Measurements from ENCODE around the gene CBX4. TPM values are rescaled to one million over a fixed set of nuclear protein-coding genes. Genes with fewer than 3 reads are reported as not detected.
A peak's percentile ranks its signal among the peaks of the same experiment; 100 is the strongest.

CBX4 gene
- total and polyA plus RNA-seq, 2 of the 13 experiments (the other 11 are each of a cell fraction or from before 2014, with no cell fraction given), result 25.8 to 50.8 TPM

- TF ChIP-seq GMEB1 (CRISPR knock-in tag; IDR thresholded peaks at IDR 0.05; ENCODE audit: borderline replicate concordance) (peak; percentile 63), E2F1 (CRISPR knock-in tag; IDR thresholded peaks at IDR 0.05) (no peak; the same call in 1 of the 2 replicates), TFDP2 (CRISPR knock-in tag; IDR thresholded peaks at IDR 0.05) (peak; percentile 90), XRCC5 (optimal IDR thresholded peaks at IDR 0.05; ENCODE audit: low read length) (peak; percentile 68), ZFP41 (CRISPR knock-in tag; IDR thresholded peaks at IDR 0.05; ENCODE audit: borderline replicate concordance) (0 out of 2 replicates have a peak, but pooled peaks have one; percentile 55), U2AF2 (IDR thresholded peaks at IDR 0.05; ENCODE audit: low read depth, low read length) (no peak), ZNF782 (CRISPR knock-in tag; IDR thresholded peaks at IDR 0.05; ENCODE audit: borderline replicate concordance) (peak; percentile 85), ARHGAP35 (CRISPR knock-in tag; IDR thresholded peaks at IDR 0.05; ENCODE audit: borderline replicate concordance) (no peak), MYC (CRISPR knock-in tag; IDR thresholded peaks at IDR 0.05; ENCODE audit: borderline replicate concordance) (peak; percentile 69; the same call in 1 of the 2 replicates), ZNF274 (CRISPR knock-in tag; IDR thresholded peaks at IDR 0.05) (peak; percentile 94), FUBP1 (CRISPR knock-in tag; IDR thresholded peaks at IDR 0.05; ENCODE audit: borderline replicate concordance) (no peak), ZNF768 (CRISPR knock-in tag; IDR thresholded peaks at IDR 0.05) (peak; percentile 79; the same call in 1 of the 2 replicates), HMG20B (CRISPR knock-in tag; conservative IDR thresholded peaks at IDR 0.05) (0 out of 2 replicates have a peak, but pooled peaks have one; percentile 31), NKX3-1 (CRISPR knock-in tag; IDR thresholded peaks at IDR 0.05) (no peak), ZGPAT (CRISPR knock-in tag; IDR thresholded peaks at IDR 0.05) (peak; percentile 94)
Measured at GRCh38 chr17:79843816-79844800, 4.9 kb upstream of the CBX4 start (continued).
